Measurements from ENCODE around the gene ASIC4.

- no peak for TF ChIP-seq RCOR1 (IDR thresholded peaks at IDR 0.05; ENCODE audit: low read depth, low read length)
- TF ChIP-seq USF2 (IDR thresholded peaks at IDR 0.05), result no peak
These were observed 61.6 kb downstream of the ASIC4 start for GRCh38 chr2:219575566-219576504.
